PC-3 (cell line): ENCODE results near the gene SDS. TPM values are rescaled to one million over a fixed set of nuclear protein-coding genes. Genes with fewer than 3 reads are reported as not detected.
"Not testable (repeated sequence)": the region's sequence is repeated elsewhere in the genome, so short reads cannot be mapped to it uniquely, and the experiment has no call there.

Source experiments
- ATAC-seq: fragments of 200-7000 bp; cut with Tn5 transposase; 2 replicates; pipeline ENCODE4 v1.9.1; 2020; ENCODE audit warnings: mild to moderate bottlenecking, moderate library complexity
- BruUV-seq: library from RNA; stranded (reverse); fragments of 400-500 nt; replicated peaks from 2 replicates; lab custom pipeline; 2021; lab: Mats Ljungman, UMichigan
- CTCF ChIA-PET: fragments of 300-600 bp; sonication (Branson Sonifier 250); formaldehyde crosslinking; loops from one replicate; lab custom pipeline; 2022; ENCODE audit warnings: antibody characterized with exemption; lab: Charles Lee
- POLR2A ChIA-PET: fragments of 300-600 bp; sonication (Branson Sonifier 250); formaldehyde crosslinking; loops from one replicate; lab custom pipeline; 2022; ENCODE audit warnings: antibody characterized with exemption; ENCODE audit not compliant: unreplicated experiment; lab: Charles Lee
- DNase-seq: peaks from one replicate; pipeline ENCODE4 v3.0.0-alpha.2; 2015
- H2AFZ ChIP-seq: fragments of 300-600 bp; sonication (generic); 2 replicates; pipeline ENCODE4 v1.6.0; 2016; ENCODE audit warnings: antibody characterized with exemption, low read length
- H3F3A ChIP-seq: fragments of 300-600 bp; sonication (generic); one replicate; pipeline ENCODE4 v1.6.0; 2017; ENCODE audit warnings: antibody characterized with exemption, low read length, control low read depth, mild to moderate bottlenecking; ENCODE audit not compliant: unreplicated experiment
- H3K27ac ChIP-seq: fragments of 300-600 bp; sonication (generic); 2 replicates; pipeline ENCODE4 v1.5.1; 2016; ENCODE audit warnings: mild to moderate bottlenecking, low read length
- H3K27me3 ChIP-seq: fragments of 300-600 bp; sonication (generic); 2 replicates; pipeline ENCODE4 v1.6.1; 2016; ENCODE audit warnings: low read length, mixed read lengths
- H3K36me3 ChIP-seq: fragments of 300-600 bp; sonication (generic); 2 replicates; pipeline ENCODE4 v1.6.1; 2016; ENCODE audit warnings: low read depth, mixed run types, low read length, mixed read lengths
- H3K4me1 ChIP-seq: fragments of 300-600 bp; sonication (generic); 2 replicates; pipeline ENCODE4 v1.5.1; 2016; ENCODE audit warnings: low read length; ENCODE audit not compliant: insufficient read depth
- H3K4me2 ChIP-seq: fragments of 300-600 bp; sonication (generic); 2 replicates; pipeline ENCODE4 v1.6.0; 2016; ENCODE audit warnings: low read length
- H3K4me3 ChIP-seq: fragments of 300-600 bp; sonication (generic); 2 replicates; pipeline ENCODE4 v1.5.1; 2016; ENCODE audit warnings: mild to moderate bottlenecking, low read length, mixed read lengths
- H3K79me2 ChIP-seq: fragments of 300-600 bp; sonication (generic); 2 replicates; pipeline ENCODE4 v1.6.1; 2017; ENCODE audit warnings: low read length, mixed read lengths
- H3K9ac ChIP-seq: fragments of 300-600 bp; sonication (generic); 2 replicates; pipeline ENCODE4 v1.6.0; 2016; ENCODE audit warnings: mild to moderate bottlenecking, low read length
- H3K9me2 ChIP-seq: fragments of 300-600 bp; sonication (generic); replicated peaks from 2 replicates; pipeline ENCODE4 v1.6.1; 2016; ENCODE audit warnings: mixed run types, low read length, mixed read lengths
- H3K9me3 ChIP-seq: fragments of 300-600 bp; sonication (generic); 2 replicates; pipeline ENCODE4 v1.6.1; 2016; ENCODE audit warnings: low read length, mixed read lengths
- H4K20me1 ChIP-seq: fragments of 300-600 bp; sonication (generic); 2 replicates; pipeline ENCODE4 v1.6.1; 2016; ENCODE audit warnings: low read length, mixed read lengths
- CTCF ChIP-seq: fragments of 300-600 bp; sonication (generic); conservative IDR thresholded peaks from 2 replicates; pipeline ENCODE4 v1.5.1; 2017; ENCODE audit warnings: antibody characterized with exemption, low read depth, mild to moderate bottlenecking, low read length
- EZH2 ChIP-seq: fragments of 300-600 bp; sonication (generic); IDR thresholded peaks from one replicate; pipeline ENCODE4 v1.6.1; 2017; ENCODE audit warnings: antibody characterized with exemption, mild to moderate bottlenecking, low read length; ENCODE audit not compliant: unreplicated experiment
- EZH2phosphoT487 ChIP-seq: fragments of 300-600 bp; sonication (generic); IDR thresholded peaks from 2 replicates; pipeline ENCODE4 v1.6.1; 2018; ENCODE audit warnings: mild to moderate bottlenecking, antibody characterized with exemption, low read length, borderline replicate concordance
- intact Hi-C: fragments of 100-400 bp; cut with micrococcal nuclease; formaldehyde crosslinking; loops from 2 replicates; pipeline ENCODE4 v1.9.0; 2023
- total RNA-seq: library from RNA; depleted of rRNA; stranded (reverse); fragments of >200 nt; gene quantifications from 2 replicates; pipeline ENCODE4 v1.2.3, GENCODE V29; 2014

The SDS gene
- total RNA-seq, 1 experiment from 2014 or later, result not detected

- peak overlapping the region; percentile 87 for H2AFZ ChIP-seq
- ATAC-seq (peak; percentile 4), DNase-seq (peak; percentile 23)
- no peaks in the 10 kb centered on the region for H3K9me2 ChIP-seq
- POLR2A ChIA-PET, result no interaction called here
- H3K4me3 ChIP-seq, result peak overlapping the region; percentile 86
- no TSS peak for BruUV-seq
- H3K9ac ChIP-seq, result peak overlapping the region; percentile 81
- H3K9me3 ChIP-seq, result no peaks in the 10 kb centered on the region
- peaks cover 4% of the 10 kb centered on the region for H3F3A ChIP-seq
- H3K79me2 ChIP-seq, result peaks cover 25% of the 10 kb centered on the region
- peaks cover 12% of the 10 kb centered on the region; the same call in 1 of the 2 replicates for H4K20me1 ChIP-seq
- CTCF ChIA-PET, result interaction anchor here (0.5 kb wide), 1 partner anchor 162 kb away, joined by 7 read pairs; no protein-coding TSS in a partner anchor
- peak overlapping the region; percentile 86 for H3K4me2 ChIP-seq
- H3K36me3 ChIP-seq, result no peaks in the 10 kb centered on the region
- intact Hi-C loops, result loop anchor here (1.0 to 5.0 kb wide), 3 partner anchors 47 to 162 kb away; partner anchors contain the start of gene SDSL
- no peak overlapping the region for H3K27ac ChIP-seq
- no peaks in the 10 kb centered on the region for H3K27me3 ChIP-seq
- no peak for TF ChIP-seq EZH2
- no peak for TF ChIP-seq EZH2phosphoT487
- no peak for TF ChIP-seq CTCF
- H3K4me1 ChIP-seq, result peaks cover 12% of the 10 kb centered on the region
These were observed 44.4 kb downstream of the SDS start for GRCh38 chr12:113359133-113359938.

GRCh38 chr12:113358381-113359132, 45.1 kb downstream of the SDS start, which contains the start of gene PLBD2:
PLBD2 (plus strand) TSS chr12:113358587; CDS start chr12:113358601, 14 bp downstream.
- peaks cover 4% of the 10 kb centered on the region for H3F3A ChIP-seq
- H3K9me2 ChIP-seq, result no peaks in the 10 kb centered on the region
- ChIA-PET POLR2A (no interaction called here), CTCF (interaction anchor here (0.5 kb wide), 1 partner anchor 161 kb away, joined by 7 read pairs; no protein-coding TSS in a partner anchor)
- peaks cover 25% of the 10 kb centered on the region for H3K79me2 ChIP-seq
- peak; percentile 93 for DNase-seq
- no peaks in the 10 kb centered on the region for H3K27me3 ChIP-seq
- H3K27ac ChIP-seq, result peak within 1 kb of the TSS; percentile 13; the same call in 1 of the 2 replicates
- peaks cover 12% of the 10 kb centered on the region; the same call in 1 of the 2 replicates for H4K20me1 ChIP-seq
- ATAC-seq, result peak; percentile 91
- H3K4me1 ChIP-seq, result peaks cover 12% of the 10 kb centered on the region
- peak within 1 kb of the TSS; percentile 89 for H2AFZ ChIP-seq
- H3K4me2 ChIP-seq, result peak within 1 kb of the TSS; percentile 86
- H3K9ac ChIP-seq, result peak within 1 kb of the TSS; percentile 81
- no peaks in the 10 kb centered on the region for H3K36me3 ChIP-seq
- intact Hi-C loops, result loop anchor here (1.0 to 5.0 kb wide), 4 partner anchors 23 to 161 kb away; partner anchors contain the start of genes SDSL and SLC8B1
- TF ChIP-seq EZH2phosphoT487 (no peak), EZH2 (no peak), CTCF (no peak)
- no peaks in the 10 kb centered on the region for H3K9me3 ChIP-seq
- BruUV-seq, result no TSS peak
- peak within 1 kb of the TSS; percentile 86 for H3K4me3 ChIP-seq

GRCh38 chr12:113354192-113354591, 49.5 kb downstream of the SDS start:
- ATAC-seq, H3K4me2 ChIP-seq, H3K4me1 ChIP-seq, intact Hi-C loops, H3K79me2 ChIP-seq, H3K27me3 ChIP-seq, H4K20me1 ChIP-seq, DNase-seq, H3K9me2 ChIP-seq, H3K36me3 ChIP-seq, H3K4me3 ChIP-seq, H3F3A ChIP-seq, H3K9me3 ChIP-seq, H2AFZ ChIP-seq, POLR2A ChIA-PET, BruUV-seq, H3K27ac ChIP-seq, H3K9ac ChIP-seq: not testable (repeated sequence)
- CTCF ChIA-PET, result interaction anchor here (1.0 kb wide), 1 partner anchor 71 kb away, joined by 3 read pairs; no protein-coding TSS in a partner anchor
